GM12801 (cell line): ENCODE results near the gene DNM2.

Source experiments
- TF ChIP-seq, protein P1 (sequence below): IDR thresholded peaks from one replicate; pipeline ENCODE4 v1.5.1; 2011; ENCODE audit warnings: control low read depth; ENCODE audit not compliant: insufficient read length; ENCODE audit errors: extremely low read depth

DNM2 gene

GRCh38 chr19:10766671-10767201, 48.9 kb downstream of the DNM2 start:
- TF ChIP-seq, protein P1, sequence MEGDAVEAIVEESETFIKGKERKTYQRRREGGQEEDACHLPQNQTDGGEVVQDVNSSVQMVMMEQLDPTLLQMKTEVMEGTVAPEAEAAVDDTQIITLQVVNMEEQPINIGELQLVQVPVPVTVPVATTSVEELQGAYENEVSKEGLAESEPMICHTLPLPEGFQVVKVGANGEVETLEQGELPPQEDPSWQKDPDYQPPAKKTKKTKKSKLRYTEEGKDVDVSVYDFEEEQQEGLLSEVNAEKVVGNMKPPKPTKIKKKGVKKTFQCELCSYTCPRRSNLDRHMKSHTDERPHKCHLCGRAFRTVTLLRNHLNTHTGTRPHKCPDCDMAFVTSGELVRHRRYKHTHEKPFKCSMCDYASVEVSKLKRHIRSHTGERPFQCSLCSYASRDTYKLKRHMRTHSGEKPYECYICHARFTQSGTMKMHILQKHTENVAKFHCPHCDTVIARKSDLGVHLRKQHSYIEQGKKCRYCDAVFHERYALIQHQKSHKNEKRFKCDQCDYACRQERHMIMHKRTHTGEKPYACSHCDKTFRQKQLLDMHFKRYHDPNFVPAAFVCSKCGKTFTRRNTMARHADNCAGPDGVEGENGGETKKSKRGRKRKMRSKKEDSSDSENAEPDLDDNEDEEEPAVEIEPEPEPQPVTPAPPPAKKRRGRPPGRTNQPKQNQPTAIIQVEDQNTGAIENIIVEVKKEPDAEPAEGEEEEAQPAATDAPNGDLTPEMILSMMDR: no peak

DNA sequence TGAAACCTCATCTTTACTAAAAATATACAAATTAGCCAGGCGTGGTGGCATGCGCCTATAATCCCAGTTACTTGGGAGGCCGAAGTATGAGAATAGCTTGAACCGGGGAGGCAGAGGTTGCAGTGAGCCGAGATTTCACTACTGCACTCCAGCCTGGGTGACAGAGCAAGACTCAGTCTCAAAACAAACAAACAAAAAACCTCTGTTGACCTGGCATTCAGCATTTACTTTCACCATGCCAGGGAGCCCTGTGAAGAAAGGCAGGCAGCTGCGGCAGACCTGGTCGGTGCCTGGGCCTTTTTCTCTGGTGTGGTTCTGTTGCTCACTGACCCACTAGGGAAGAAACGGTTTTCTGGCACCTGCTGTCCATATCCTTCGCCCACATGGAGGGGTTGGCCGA, 49.8 kb downstream of the DNM2 start:
- TF ChIP-seq, protein P1: no peak

GRCh38 chr19:10768369-10768768, 50.5 kb downstream of the DNM2 start:
- TF ChIP-seq, protein P1: no peak

- TF ChIP-seq, protein P1: no peak
Measured at GRCh38 chr19:10768936-10769335, 51.1 kb downstream of the DNM2 start.

GRCh38 chr19:10769533-10770491, 51.9 kb downstream of the DNM2 start:
- TF ChIP-seq, protein P1: no peak

GRCh38 chr19:10773969-10774368, 56.1 kb downstream of the DNM2 start:
- TF ChIP-seq, protein P1: no peak

GRCh38 chr19:10774893-10775292, 57.0 kb downstream of the DNM2 start:
- TF ChIP-seq, protein P1: no peak
